HepG2 (cell line): Measurements from ENCODE around the gene BIN1. TPM values are rescaled to one million over a fixed set of nuclear protein-coding genes. Genes with fewer than 3 reads are reported as not detected.

ENCODE experiments used
- HMGA1 ChIP-seq: sonication (generic); formaldehyde crosslinking; conservative IDR thresholded peaks from 2 replicates; pipeline ENCODE4 v1.4.0; 2020; ENCODE audit warnings: missing genetic modification reagents
- RNF2 ChIP-seq: fragments of 450-650 bp; conservative IDR thresholded peaks from 2 replicates; pipeline ENCODE4 v1.6.1; 2016; ENCODE audit warnings: low read depth
- SMAD1 ChIP-seq: sonication (generic); formaldehyde crosslinking; IDR thresholded peaks from 2 replicates; pipeline ENCODE4 v1.4.0; 2020; ENCODE audit warnings: missing genetic modification reagents, low read depth, mild to moderate bottlenecking, borderline replicate concordance
- TIGD3 ChIP-seq: sonication (generic); formaldehyde crosslinking; IDR thresholded peaks from 2 replicates; pipeline ENCODE4 v1.5.1; 2020; ENCODE audit warnings: mild to moderate bottlenecking, missing genetic modification reagents, borderline replicate concordance
- ZBTB3 ChIP-seq: sonication (generic); formaldehyde crosslinking; IDR thresholded peaks from 2 replicates; pipeline ENCODE4 v1.4.0; 2020; ENCODE audit warnings: low read depth, mild to moderate bottlenecking, moderate library complexity, missing genetic modification reagents, borderline replicate concordance
- ZC3H4 ChIP-seq: sonication (generic); formaldehyde crosslinking; IDR thresholded peaks from 2 replicates; pipeline ENCODE4 v1.4.0; 2020; ENCODE audit warnings: missing genetic modification reagents, borderline replicate concordance
- ZNF225 ChIP-seq: sonication (generic); formaldehyde crosslinking; IDR thresholded peaks from 2 replicates; pipeline ENCODE4 v1.4.0; 2020; ENCODE audit warnings: mild to moderate bottlenecking, missing genetic modification reagents
- ZNF510 ChIP-seq: sonication (generic); formaldehyde crosslinking; IDR thresholded peaks from 2 replicates; pipeline ENCODE4 v1.4.0; 2020; ENCODE audit warnings: low read depth, mild to moderate bottlenecking, missing genetic modification reagents
- polyA plus RNA-seq, 8 experiments: library from polyadenylated mRNA; depleted of rRNA in 3 of 8; stranded (reverse) in 7 of 8; unstranded in 1 of 8; fragments of >200 nt; fragmentation: Illumina TruSeq in 4 of 8; extraction: Trizol in 4 of 8; gene quantifications; 2 replicates each; pipeline versions ENCODE4 v1.2.1 to v1.2.3, GENCODE V29; 2011 to 2016; ENCODE audit warnings: low read depth in 4 of 8, missing spikeins in 1 of 8, mixed read lengths in 1 of 8; ENCODE audit not compliant: insufficient read depth in 1 of 8
- total RNA-seq, 5 experiments: library from RNA; depleted of rRNA; stranded (reverse); fragments of >200 nt; fragmentation: Illumina TruSeq; extraction: Trizol; gene quantifications; 2 replicates each; pipeline ENCODE4 v1.2.3, GENCODE V29; 2016; ENCODE audit warnings: low read depth in 1 of 5
- TF ChIP-seq, protein P1 (sequence below), 2 experiments: fragments of 450-650 bp in 1 of 2; sonication (generic) in 1 of 2; formaldehyde crosslinking in 1 of 2; IDR thresholded peaks; 2 replicates each; pipeline versions ENCODE4 v1.6.1 to v1.8.0; 2016 to 2022; ENCODE audit warnings: antibody characterized with exemption in 1 of 2, mild to moderate bottlenecking in 1 of 2, missing genetic modification reagents in 1 of 2
- TF ChIP-seq, protein P2 (sequence below): IDR thresholded peaks from 2 replicates; pipeline ENCODE4 v1.6.1; 2016; ENCODE audit warnings: missing compliant biosample characterization, missing genetic modification reagents, borderline replicate concordance
- TF ChIP-seq, protein P3 (sequence below): sonication (generic); formaldehyde crosslinking; conservative IDR thresholded peaks from 2 replicates; pipeline ENCODE4 v1.4.0; 2020; ENCODE audit warnings: missing genetic modification reagents
- TF ChIP-seq, protein P4 (sequence below): sonication (generic); formaldehyde crosslinking; IDR thresholded peaks from 2 replicates; pipeline ENCODE4 v1.4.0; 2020; ENCODE audit warnings: mild to moderate bottlenecking, missing genetic modification reagents

The BIN1 gene
- total and polyA plus RNA-seq, 2 of the 13 experiments (the other 11 are each of a cell fraction or from before 2014, with no cell fraction given): 0.93 to 1.2 TPM

GRCh38 chr2:127106991-127107621, at the start of gene BIN1 (continued):
- TF ChIP-seq, protein P1, sequence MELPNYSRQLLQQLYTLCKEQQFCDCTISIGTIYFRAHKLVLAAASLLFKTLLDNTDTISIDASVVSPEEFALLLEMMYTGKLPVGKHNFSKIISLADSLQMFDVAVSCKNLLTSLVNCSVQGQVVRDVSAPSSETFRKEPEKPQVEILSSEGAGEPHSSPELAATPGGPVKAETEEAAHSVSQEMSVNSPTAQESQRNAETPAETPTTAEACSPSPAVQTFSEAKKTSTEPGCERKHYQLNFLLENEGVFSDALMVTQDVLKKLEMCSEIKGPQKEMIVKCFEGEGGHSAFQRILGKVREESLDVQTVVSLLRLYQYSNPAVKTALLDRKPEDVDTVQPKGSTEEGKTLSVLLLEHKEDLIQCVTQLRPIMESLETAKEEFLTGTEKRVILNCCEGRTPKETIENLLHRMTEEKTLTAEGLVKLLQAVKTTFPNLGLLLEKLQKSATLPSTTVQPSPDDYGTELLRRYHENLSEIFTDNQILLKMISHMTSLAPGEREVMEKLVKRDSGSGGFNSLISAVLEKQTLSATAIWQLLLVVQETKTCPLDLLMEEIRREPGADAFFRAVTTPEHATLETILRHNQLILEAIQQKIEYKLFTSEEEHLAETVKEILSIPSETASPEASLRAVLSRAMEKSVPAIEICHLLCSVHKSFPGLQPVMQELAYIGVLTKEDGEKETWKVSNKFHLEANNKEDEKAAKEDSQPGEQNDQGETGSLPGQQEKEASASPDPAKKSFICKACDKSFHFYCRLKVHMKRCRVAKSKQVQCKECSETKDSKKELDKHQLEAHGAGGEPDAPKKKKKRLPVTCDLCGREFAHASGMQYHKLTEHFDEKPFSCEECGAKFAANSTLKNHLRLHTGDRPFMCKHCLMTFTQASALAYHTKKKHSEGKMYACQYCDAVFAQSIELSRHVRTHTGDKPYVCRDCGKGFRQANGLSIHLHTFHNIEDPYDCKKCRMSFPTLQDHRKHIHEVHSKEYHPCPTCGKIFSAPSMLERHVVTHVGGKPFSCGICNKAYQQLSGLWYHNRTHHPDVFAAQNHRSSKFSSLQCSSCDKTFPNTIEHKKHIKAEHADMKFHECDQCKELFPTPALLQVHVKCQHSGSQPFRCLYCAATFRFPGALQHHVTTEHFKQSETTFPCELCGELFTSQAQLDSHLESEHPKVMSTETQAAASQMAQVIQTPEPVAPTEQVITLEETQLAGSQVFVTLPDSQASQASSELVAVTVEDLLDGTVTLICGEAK (IDR thresholded peaks at IDR 0.05): no peak
- TF ChIP-seq, protein P1 (CRISPR knock-in tag; IDR thresholded peaks at IDR 0.05): no peak
- TF ChIP-seq ZNF225 (CRISPR knock-in tag) (0 out of 2 replicates have a peak, but pooled peaks have one; percentile 31), HMGA1 (CRISPR knock-in tag) (no peak), SMAD1 (no peak), TIGD3 (CRISPR knock-in tag) (no peak), ZNF510 (CRISPR knock-in tag) (no peak), RNF2 (peak; percentile 71; the same call in 1 of the 2 replicates), ZC3H4 (CRISPR knock-in tag) (no peak), ZBTB3 (CRISPR knock-in tag) (no peak)
- TF ChIP-seq, protein P2, sequence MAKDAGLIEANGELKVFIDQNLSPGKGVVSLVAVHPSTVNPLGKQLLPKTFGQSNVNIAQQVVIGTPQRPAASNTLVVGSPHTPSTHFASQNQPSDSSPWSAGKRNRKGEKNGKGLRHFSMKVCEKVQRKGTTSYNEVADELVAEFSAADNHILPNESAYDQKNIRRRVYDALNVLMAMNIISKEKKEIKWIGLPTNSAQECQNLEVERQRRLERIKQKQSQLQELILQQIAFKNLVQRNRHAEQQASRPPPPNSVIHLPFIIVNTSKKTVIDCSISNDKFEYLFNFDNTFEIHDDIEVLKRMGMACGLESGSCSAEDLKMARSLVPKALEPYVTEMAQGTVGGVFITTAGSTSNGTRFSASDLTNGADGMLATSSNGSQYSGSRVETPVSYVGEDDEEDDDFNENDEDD (CRISPR knock-in tag): peak; percentile 9; the same call in 1 of the 2 replicates
- TF ChIP-seq, protein P3, sequence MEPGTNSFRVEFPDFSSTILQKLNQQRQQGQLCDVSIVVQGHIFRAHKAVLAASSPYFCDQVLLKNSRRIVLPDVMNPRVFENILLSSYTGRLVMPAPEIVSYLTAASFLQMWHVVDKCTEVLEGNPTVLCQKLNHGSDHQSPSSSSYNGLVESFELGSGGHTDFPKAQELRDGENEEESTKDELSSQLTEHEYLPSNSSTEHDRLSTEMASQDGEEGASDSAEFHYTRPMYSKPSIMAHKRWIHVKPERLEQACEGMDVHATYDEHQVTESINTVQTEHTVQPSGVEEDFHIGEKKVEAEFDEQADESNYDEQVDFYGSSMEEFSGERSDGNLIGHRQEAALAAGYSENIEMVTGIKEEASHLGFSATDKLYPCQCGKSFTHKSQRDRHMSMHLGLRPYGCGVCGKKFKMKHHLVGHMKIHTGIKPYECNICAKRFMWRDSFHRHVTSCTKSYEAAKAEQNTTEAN (CRISPR knock-in tag): no peak
- TF ChIP-seq, protein P4, sequence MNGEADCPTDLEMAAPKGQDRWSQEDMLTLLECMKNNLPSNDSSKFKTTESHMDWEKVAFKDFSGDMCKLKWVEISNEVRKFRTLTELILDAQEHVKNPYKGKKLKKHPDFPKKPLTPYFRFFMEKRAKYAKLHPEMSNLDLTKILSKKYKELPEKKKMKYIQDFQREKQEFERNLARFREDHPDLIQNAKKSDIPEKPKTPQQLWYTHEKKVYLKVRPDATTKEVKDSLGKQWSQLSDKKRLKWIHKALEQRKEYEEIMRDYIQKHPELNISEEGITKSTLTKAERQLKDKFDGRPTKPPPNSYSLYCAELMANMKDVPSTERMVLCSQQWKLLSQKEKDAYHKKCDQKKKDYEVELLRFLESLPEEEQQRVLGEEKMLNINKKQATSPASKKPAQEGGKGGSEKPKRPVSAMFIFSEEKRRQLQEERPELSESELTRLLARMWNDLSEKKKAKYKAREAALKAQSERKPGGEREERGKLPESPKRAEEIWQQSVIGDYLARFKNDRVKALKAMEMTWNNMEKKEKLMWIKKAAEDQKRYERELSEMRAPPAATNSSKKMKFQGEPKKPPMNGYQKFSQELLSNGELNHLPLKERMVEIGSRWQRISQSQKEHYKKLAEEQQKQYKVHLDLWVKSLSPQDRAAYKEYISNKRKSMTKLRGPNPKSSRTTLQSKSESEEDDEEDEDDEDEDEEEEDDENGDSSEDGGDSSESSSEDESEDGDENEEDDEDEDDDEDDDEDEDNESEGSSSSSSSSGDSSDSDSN (CRISPR knock-in tag): peak; percentile 69; the same call in 1 of the 2 replicates
